Adipose tissue (tissue), 3 donors: ENCODE results near the gene CTXND2. TPM values are rescaled to one million over a fixed set of nuclear protein-coding genes. Genes with fewer than 3 reads are reported as not detected.
"Not testable (repeated sequence)": the region's sequence is repeated elsewhere in the genome, so short reads cannot be mapped to it uniquely, and the experiment has no call there.

Experiments
- H3K27ac ChIP-seq: one replicate; pipeline ENCODE4 v1.5.1; 2013; ENCODE audit warnings: low read depth, low read length
- WGBS, 3 donors: extraction: QIAGEN DNeasy Blood & Tissue Kit; methylation state at CpG; one replicate each; pipeline ENCODE4 v1.1.7; 2013; 5-methylcytosine and 5-hydroxymethylcytosine counted together
- polyA plus RNA-seq, 3 donors: library from polyadenylated mRNA; stranded (reverse); fragments of 200-250 nt; gene quantifications; one replicate each; pipeline ENCODE4 v1.2.3, GENCODE V29; 2013
- donor health status: healthy with polysubstance abuse.
- donor health status: Bipolar disorder and iron deficiency.
- donor health status: healthy.

The CTXND2 gene
- polyA plus RNA-seq: not detected

DNA sequence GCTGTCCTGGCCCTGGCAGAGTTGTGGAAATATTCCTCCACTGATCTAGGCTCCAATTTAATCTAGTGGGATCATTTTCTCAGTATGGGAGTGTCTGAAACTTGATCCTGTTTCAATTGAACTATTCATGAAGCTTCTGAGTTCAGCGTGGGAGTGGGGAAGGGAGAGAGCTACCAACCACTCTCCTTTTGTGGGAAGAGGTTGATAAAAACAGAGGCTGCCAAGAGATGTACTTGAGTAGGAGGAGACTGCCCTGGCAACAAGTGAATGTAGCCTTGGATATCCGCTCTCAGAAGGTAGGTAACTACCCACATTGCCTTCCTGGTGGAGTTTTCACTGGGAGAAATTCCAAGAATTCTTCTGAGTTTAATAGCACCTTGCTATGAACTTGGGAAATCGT is at the start of gene CTXND2:
Gene CTXND2 (plus strand): TSS at position 119 of the 400 bp plus-strand sequence. CDS start 25,179 bp downstream, outside the sequence.
- WGBS, 3 donors: 37 to 47% (median 42%) methylated on average over 3 of the region's 3 CpGs
- no peak within 1 kb of the TSS for H3K27ac ChIP-seq

DNA sequence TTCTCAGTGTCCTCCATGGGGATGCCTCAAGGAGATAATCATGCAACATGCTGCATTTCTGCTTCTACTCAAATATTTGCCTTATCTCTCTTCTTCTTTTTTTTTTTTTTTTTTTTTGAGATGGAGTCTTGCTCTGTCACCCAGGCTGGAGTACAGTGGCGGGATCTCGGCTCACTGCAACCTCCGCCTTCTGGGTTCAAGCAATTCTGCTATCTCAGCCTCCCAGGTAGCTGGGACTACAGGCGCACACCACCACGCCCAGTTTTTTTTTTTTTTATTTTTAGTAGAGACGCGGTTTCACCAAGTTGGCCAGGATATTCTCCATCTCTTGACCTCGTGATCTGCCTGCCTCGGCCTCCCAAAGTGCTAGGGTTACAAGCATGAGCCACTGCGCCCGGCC is 46.1 kb upstream of the CTXND2 start:
- 92 to 98% (median 96%) methylated on average over 10 to 11 of the region's 11 CpGs for WGBS, 3 donors
- H3K27ac ChIP-seq: not testable (repeated sequence)

DNA sequence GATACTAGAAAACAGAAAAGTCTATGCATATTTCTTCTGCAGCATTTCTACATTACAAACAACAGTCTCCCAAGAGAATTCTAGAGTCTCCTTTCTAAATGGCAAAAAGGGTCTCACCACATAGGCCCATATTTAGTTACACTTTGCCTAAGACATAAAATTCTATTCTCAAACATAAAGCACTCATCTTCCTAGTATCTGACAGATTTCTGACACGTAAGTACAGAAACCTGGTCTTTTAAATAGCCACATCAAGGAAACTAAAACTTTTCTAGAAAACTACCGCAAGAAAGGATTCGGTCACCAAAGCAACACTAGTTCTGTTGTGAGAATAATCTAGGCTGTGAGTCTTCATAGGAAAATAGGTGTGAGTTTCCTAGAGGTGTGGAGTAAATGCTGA is 45.3 kb upstream of the CTXND2 start:
- no peak overlapping the region for H3K27ac ChIP-seq
- WGBS, 3 donors: 80 to 98% (median 88%) methylated on average over 3 of the region's 3 CpGs

DNA sequence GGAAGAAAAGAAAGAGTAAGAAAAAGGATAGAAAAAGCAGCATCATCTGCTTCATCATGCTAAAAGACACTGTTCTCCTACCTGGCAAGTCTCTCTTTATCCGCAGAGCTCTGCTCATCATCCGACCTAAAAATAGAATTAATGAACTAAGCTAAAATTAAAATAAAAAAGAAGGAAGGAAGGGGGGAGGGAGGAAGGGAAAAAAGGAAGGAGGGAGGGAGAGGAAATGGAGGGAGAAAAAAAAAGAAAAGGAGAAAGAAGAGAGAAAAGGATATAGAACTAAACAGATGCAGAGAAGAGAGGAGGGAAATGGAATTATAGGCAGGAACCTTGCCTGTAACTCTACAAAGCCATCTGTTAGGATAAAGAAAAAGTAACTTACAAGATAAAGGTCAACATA is 44.6 kb upstream of the CTXND2 start:
- 44 to 68% (median 45%) methylated on average over 2 of the region's 2 CpGs for WGBS, 3 donors
- H3K27ac ChIP-seq: no peak overlapping the region

DNA sequence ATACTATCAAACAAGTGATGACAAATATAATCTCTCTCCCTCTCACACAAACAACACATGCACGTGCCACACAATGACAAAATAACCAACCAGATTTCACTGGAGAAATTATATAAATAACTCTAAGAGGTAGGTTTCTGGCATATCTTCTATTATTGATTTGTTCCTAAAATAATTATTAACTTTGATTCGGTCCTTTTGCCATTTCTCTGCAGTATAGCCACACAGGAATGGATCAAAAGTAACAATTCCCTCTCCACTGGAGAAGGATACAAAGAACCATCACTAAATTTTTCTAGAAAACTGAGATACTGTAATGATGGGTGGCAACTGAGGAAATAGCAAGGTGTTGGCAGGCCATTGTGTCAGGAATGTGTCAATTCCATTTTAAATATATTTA is 44.0 kb upstream of the CTXND2 start:
- WGBS, 3 donors: 28 to 88% (median 87%) methylated on average over 2 of the region's 2 CpGs
- no peak overlapping the region for H3K27ac ChIP-seq

DNA sequence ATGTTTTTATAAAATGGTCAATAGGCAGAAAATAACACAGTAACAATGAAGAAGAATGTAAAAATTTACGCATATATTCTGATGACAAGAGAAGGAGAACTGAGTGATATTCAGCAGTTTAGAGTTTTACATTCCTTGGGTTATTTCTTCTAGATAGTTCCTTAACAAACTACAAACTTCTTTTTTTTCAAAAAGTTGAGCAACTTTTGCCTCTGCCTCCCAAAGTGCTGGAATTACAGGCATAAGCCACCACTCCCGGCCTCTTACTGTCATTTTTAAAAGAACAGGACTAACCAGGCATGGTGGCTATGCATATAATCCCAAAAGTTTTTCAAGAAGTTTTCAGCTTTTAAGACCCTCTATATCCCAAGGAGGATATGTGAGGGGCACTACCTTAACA is 43.5 kb upstream of the CTXND2 start:
- H3K27ac ChIP-seq: no peak overlapping the region
- WGBS, 3 donors: 59 to 82% (median 66%) methylated on average over 2 of the region's 2 CpGs

DNA sequence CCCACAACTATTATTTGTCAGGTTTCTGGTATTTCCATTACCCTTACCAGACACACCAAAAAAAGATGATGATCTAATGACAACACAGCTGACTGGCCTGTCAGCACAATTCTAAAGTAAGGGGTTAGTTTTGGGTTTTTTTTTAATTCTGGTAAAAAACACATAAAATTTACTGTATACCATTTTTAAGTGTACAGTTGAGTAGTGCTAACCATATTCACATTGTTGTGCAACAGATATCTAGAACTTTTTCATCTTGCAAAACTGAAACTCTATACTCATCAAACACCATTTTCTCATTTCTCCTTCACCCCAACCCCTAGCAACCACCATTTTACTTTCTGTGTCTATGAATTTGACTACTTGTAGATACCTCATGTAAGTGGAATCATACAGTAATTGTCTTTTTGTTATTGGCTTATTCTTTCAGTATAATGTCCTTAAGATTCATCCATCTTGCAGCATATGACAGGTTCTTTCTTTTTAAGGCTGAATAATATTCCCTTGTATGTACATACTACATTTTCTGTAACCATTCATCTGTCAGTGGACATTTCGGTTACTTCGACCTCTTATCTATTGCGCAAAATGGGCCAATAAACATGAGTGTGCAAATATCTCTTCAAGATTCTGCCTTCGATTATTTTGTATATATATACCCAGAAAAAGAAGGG is 40.3 kb upstream of the CTXND2 start:
- WGBS, 3 donors: 86 to 95% (median 93%) methylated on average over 4 of the region's 4 CpGs
- H3K27ac ChIP-seq: no peak overlapping the region

DNA sequence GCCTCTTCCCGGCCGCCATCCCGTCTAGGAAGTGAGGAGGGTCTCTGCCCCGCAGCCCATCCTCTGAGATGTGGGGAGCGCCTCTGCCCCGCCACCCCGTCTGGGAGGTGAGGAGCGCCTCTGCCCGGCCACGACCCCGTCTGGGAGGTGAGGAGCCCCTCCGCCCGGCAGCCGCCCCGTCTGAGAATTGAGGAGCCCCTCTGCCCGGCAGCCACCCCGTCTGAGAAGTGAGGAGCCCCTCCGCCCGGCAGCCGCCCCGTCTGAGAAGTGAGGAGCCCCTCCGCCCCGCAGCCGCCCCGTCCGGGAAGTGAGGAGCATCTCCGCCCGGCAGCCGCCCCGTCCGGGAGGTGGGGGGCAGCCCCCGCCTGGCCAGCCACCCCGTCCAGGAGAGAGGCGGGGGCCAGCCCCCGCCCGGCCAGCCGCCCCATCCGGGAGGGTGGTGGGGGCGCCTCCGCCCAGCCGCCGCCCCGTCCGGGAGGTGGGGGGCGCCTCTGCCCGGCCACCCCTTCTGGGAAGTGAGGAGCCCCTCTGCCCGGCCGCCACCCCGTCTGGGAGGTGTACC is 36.1 kb upstream of the CTXND2 start:
- WGBS, 3 donors: 97 to 98% (median 97%) methylated on average over 38 to 47 of the region's 49 CpGs
- not testable (repeated sequence) for H3K27ac ChIP-seq

DNA sequence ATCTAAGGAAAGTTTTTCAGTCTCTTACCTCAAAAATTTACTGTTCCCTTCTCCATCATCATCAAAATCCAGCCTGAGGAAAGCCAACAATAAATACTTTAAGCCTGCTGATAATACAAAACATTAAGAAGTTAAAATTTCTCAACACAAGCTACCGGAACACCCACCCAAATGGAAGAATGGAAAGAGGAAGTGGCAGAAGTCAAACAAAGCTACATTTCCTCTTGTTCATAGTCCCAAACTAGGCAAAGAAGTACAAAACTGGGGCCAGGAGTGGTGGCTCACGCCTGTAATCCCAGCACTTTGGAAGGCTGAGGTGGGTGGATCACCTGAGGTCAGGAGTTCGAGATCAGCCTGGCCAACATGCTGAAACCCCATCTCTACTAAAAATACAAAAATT is 34.2 kb upstream of the CTXND2 start:
- not testable (repeated sequence) for H3K27ac ChIP-seq
- 63 to 90% (median 63%) methylated on average over 3 of the region's 3 CpGs for WGBS, 3 donors

DNA sequence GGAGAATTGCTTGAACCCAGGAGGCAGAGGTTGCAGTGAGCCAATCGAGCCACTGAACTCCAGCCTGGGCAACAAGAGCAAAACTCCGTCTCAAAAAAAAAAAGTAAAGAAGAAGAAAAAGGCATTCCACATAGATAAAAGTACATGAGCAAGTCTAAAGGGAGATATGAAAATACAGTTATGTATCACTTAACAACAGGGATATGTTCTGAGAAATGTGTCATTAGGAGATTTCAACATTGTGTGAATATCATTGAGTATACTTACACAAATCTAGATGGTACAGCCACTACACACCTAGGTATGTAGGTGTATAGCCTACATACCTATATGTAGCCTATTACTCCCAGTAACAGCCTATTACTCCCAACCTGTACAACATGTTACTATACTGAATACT is 23.2 kb upstream of the CTXND2 start:
- no peak overlapping the region for H3K27ac ChIP-seq
- WGBS, 3 donors: 91 to 100% (median 94%) methylated on average over 2 of the region's 2 CpGs

DNA sequence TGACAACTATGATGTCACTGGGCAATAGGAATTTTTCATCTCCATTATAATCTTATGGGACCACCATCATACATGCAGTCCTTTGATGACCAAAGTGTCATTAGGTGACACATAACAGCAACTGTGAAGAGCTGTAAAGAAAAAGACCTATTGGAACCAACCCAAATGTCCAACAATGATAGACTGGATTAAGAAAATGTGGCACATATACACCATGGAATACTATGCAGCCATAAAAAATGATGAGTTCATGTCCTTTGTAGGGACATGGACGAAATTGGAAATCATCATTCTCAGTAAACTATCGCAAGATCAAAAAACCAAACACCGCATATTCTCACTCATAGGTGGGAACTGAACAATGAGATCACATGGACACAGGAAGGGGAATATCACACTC is 22.7 kb upstream of the CTXND2 start:
- WGBS, 3 donors: 72 to 82% (median 81%) methylated on average over 3 of the region's 3 CpGs
- not testable (repeated sequence) for H3K27ac ChIP-seq

DNA sequence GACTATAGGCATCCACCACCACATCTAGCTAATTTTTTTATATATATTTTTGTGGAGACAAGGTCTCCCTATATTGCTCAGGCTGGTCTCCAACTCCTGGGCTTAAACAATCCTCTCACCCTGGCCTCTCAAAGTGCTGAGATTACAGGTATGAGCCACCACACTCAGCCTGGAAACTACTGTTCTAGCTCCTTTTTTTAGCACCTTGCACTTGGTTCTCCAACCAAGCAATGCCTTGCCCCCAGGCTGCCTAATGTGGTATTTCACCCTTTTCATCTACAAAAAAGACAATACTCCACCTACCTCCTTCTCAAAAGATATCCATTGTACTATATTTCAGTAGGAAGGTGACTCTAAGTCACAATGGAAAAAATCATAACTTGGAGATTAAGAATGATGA is 17.3 kb upstream of the CTXND2 start:
- no peak overlapping the region for H3K27ac ChIP-seq

DNA sequence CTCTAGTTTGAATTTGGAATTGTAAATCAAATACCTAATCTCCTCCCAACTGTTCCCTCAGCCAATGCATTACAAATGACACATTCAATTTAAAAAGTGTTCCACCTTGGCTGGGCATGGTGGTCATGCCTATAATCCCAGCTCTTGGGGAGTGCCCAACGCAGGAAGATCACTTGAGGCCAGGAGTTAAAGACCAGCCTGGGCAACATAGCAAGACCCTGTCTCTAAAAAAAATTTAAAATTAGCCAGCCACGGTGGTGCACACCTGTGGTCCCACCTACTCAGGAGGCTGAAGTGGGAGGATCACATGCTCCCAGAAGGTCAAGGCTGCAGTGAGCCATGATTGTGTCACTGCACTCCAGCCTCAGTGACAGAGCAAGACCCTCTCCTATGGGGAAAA is 14.4 kb upstream of the CTXND2 start:
- no peak overlapping the region for H3K27ac ChIP-seq
- 88 to 95% (median 94%) methylated on average over 2 of the region's 2 CpGs for WGBS, 3 donors

DNA sequence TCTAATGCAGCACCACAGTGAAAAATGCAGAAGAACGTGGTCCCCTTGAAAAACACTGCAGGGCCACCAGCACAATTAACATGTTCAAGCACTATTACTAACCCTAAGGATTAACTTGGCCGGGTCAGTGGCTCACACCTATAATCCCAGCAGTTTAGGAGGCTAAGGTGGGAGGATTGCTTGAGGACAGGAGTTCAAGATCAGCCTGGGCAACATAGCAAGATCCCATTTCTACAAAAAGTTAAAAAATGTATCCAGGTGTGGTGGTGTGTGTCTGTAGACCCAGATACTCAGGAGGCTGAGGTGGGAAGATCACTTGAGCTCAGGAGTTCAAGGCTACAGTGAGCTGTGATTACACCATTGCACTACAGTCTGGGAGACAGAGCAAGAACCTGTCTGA is 13.4 kb upstream of the CTXND2 start:
- H3K27ac ChIP-seq: no peak overlapping the region
- 92 to 96% (median 92%) methylated on average over 2 of the region's 2 CpGs for WGBS, 3 donors

DNA sequence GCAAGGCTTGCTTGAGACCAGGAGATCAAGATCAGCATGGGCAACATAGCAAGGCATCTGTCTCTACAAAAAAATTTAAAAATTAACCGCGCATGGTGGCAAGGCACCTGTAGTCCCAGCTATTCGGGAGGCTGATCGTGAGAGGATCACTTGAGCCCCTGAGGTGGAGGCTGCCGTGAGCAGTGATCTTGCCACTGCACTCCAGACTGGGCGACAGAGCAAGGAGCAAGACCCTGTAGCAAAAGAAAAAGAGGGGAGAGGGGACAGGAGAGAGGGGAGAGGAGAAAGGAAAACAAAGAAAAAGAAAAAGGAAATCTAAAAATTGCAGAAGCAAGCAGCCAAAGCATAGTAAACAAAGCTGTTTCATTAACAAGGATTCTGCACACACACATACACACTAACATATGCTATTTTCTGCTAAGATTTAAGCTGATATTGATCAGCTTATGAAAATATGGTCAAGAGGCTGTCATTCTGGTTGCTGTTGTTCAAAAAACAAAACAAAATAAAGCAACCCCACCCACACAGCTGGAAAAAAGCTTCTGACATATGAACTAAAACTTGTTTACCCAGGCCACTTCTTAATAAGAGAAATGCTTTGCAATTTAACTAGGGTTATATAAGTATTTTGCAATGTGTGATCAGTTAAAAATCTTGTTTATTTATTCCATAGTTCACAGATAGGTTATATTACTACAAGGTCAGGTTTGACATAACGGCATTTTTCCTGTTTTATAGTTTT is 12.3 kb upstream of the CTXND2 start:
- H3K27ac ChIP-seq: no peak overlapping the region
- WGBS, 3 donors: 24 to 49% (median 26%) methylated on average over 7 of the region's 7 CpGs

DNA sequence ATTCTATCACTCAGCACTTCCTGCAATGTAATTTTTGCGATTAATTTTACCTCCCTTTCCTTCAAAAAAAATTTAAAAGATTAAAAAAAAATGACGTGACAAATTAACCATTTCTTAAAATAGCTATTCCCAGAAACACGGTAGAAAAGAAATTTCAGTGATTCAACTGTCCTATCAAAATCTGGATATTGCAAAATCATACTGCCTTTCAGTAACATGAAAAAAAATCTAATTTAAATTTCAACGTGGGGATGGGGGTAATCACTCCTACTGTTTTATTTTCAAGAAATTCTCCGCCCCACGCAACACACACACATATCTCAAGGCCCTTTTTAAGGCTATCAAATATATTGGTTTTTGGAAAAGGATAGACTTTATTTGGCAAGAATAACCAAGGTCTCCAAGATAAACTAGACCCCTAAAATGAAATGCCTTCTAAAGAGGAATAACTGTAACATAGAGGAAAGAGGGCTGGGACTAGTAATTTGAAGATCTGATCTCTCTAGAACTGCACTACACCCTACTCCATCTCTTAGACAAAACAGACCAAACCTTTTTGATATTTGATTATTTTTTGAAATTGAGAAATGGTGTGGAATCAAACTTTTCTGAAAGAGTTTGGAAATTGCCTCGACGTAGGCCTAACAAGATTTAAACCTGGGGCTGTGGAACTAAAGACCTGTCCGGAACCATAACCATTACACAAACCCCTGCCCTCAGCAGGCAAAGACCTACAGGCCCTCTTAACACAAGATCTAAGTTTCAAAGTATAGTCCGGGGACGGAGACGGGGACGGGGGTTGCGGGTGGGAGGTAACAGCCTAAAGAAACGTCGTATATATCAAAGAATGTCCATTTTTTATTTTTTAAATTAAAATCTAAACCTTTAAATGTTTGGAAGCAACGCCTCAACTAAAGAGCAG is 11.5 kb upstream of the CTXND2 start:
- 6 to 8% (median 7%) methylated on average over 17 of the region's 17 CpGs for WGBS, 3 donors
- no peak overlapping the region for H3K27ac ChIP-seq

DNA sequence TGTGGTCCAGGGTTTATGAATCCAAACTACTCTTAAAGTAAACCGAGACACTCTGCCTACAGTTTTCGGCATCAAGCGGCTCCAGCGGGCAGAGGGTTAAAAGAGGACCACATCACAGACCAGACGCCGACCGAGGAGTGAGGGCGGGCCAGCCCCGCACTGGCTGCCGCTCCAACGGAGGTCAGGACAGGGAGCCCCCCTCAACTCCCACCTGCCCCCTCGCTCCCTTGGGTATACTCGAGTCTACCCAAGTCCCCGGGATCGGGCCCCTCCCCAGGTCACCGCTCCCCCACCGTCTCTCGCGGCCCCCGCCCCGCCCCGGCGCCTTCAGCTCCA is 10.8 kb upstream of the CTXND2 start:
- H3K27ac ChIP-seq: peak overlapping the region; percentile 76
- 0% methylated on average over 19 to 23 of the region's 23 CpGs for WGBS, 3 donors

DNA sequence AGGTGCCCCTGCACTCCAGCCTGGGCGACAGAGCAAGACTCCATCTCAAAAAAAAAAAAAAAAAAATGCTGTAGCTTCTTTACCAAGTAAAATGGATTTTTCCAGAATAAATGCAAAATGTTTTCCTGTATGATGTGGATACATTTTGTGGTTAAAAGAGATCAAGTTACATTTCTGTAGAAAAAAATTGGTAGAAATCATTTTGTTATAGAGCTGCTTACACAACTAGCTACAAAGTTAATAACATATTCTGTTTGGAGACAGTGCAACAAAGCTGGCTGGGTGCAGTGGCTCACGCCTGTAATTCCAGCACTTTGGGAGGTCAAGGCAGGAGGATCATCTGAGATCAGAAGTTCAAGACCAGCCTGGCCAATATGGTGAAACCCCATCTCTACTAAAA is 8.0 kb upstream of the CTXND2 start:
- H3K27ac ChIP-seq: not testable (repeated sequence)
- 94 to 97% (median 95%) methylated on average over 2 of the region's 2 CpGs for WGBS, 3 donors
